Measurements from ENCODE around the gene IFNG-AS1. TPM values are rescaled to one million over a fixed set of nuclear protein-coding genes. Genes with fewer than 3 reads are reported as not detected.

The IFNG-AS1 gene
- total RNA-seq, 4 donors from 2014 or later: 0.57 TPM; not detected in 3

GRCh38 chr12:67980391-67980790 lies 8.9 kb upstream of the IFNG-AS1 start:
- 87 to 92% methylated on average over 1 of the region's 1 CpG for WGBS, 2 donors
- DNase-seq: no peak
- intact Hi-C loops (cut with DNase I): no loop called here
- Histone ChIP-seq H3K9me3 (no peaks in the 10 kb centered on the region), H3K4me3 (no peak overlapping the region), H3K27me3 (no peaks in the 10 kb centered on the region), H3K27ac (no peak overlapping the region), H3K4me1 (no peaks in the 10 kb centered on the region), H3K36me3 (no peaks in the 10 kb centered on the region)
- TF ChIP-seq CTCF (IDR thresholded peaks at IDR 0.05): no peak
- TF ChIP-seq POLR2A (IDR thresholded peaks at IDR 0.05): no peak

GRCh38 chr12:67981287-67982162 lies 7.7 kb upstream of the IFNG-AS1 start:
- Histone ChIP-seq H3K27ac (no peak overlapping the region), H3K4me3 (no peak overlapping the region), H3K4me1 (no peaks in the 10 kb centered on the region), H3K36me3 (no peaks in the 10 kb centered on the region), H3K9me3 (no peaks in the 10 kb centered on the region), H3K27me3 (no peaks in the 10 kb centered on the region)
- DNase-seq: no peak
- intact Hi-C loops (cut with DNase I): no loop called here
- 45 to 54% methylated on average over 4 of the region's 4 CpGs for WGBS, 2 donors
- no peak for TF ChIP-seq CTCF (IDR thresholded peaks at IDR 0.05)
- TF ChIP-seq POLR2A (IDR thresholded peaks at IDR 0.05): no peak

GRCh38 chr12:67982164-67982563 lies 7.1 kb upstream of the IFNG-AS1 start:
- DNase-seq: no peak
- Histone ChIP-seq H3K4me1 (no peaks in the 10 kb centered on the region), H3K36me3 (no peaks in the 10 kb centered on the region), H3K27me3 (peaks cover 0 to under 1% (median 0%) of the 10 kb centered on the region in 4 donors), H3K27ac (no peak overlapping the region), H3K4me3 (no peak overlapping the region), H3K9me3 (no peaks in the 10 kb centered on the region)
- TF ChIP-seq POLR2A (IDR thresholded peaks at IDR 0.05) (no peak), CTCF (IDR thresholded peaks at IDR 0.05) (no peak)
- 59 to 70% methylated on average over 6 of the region's 6 CpGs for WGBS, 2 donors
- intact Hi-C loops (cut with DNase I): no loop called here

GRCh38 chr12:67986632-67987031 lies 2.6 kb upstream of the IFNG-AS1 start:
- Histone ChIP-seq H3K27ac (no peak overlapping the region), H3K9me3 (no peaks in the 10 kb centered on the region), H3K4me1 (no peaks in the 10 kb centered on the region), H3K36me3 (no peaks in the 10 kb centered on the region), H3K27me3 (peaks cover 0 to 4% (median 0%) of the 10 kb centered on the region in 4 donors), H3K4me3 (no peak overlapping the region)
- TF ChIP-seq CTCF (IDR thresholded peaks at IDR 0.05) (no peak), POLR2A (IDR thresholded peaks at IDR 0.05) (no peak)
- intact Hi-C loops (cut with DNase I): no loop called here
- no peak for DNase-seq

GRCh38 chr12:67988601-67989021 lies 636 bp upstream of the IFNG-AS1 start:
- no peaks in the 10 kb centered on the region for H3K9me3 ChIP-seq
- WGBS, 2 donors: 31 to 56% methylated on average over 1 of the region's 1 CpG
- H3K4me3 ChIP-seq: no peak overlapping the region
- H3K4me1 ChIP-seq: no peaks in the 10 kb centered on the region
- no peak overlapping the region for H3K27ac ChIP-seq
- intact Hi-C loops (cut with DNase I): no loop called here
- H3K36me3 ChIP-seq: no peaks in the 10 kb centered on the region
- no peak for TF ChIP-seq CTCF (IDR thresholded peaks at IDR 0.05)
- TF ChIP-seq POLR2A (IDR thresholded peaks at IDR 0.05): no peak
- H3K27me3 ChIP-seq: peaks cover 0 to 4% (median 0%) of the 10 kb centered on the region in 4 donors
- no peak for DNase-seq
